Measurements from ENCODE around the gene PPP1R9A.
A peak's percentile ranks its signal among the peaks of the same experiment; 100 is the strongest.

Gene PPP1R9A

DNA sequence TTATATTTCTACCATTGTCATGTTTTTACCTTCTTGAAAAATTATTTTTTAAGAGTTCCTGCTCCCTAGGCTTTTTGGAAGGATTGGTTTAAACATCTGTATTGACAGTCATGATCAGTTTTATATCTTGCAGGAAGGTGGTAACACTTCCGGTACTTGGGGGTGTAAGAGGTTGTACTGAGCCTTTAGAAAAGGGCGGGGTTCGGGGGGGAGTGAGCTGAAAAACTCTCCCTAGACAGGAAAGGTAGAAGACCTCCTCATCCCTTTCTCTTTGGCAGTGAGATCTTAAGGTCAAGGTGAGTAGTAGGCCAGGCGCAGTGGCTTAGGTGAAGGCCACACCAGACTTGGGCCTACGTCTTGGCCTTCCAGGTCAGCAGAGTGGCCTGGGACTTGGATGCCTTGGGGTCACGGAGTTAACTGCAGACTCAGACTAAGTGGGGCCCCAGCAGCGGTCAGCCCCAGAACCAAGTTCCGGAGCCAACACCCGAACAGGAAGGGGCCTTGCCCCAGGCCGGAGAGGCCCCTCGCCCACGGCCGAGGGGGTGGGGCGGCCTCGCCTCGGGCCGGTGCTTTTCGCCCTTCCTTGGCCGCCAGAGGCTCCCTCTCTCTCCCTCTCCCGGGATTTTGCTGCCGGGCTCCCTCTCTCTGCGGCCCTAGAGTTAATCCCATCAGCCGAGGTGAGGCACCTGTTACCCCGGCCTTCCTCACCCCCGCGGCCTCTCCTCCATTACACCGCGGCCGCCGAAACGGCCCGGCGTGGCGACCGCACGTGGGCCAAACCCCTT is at the start of gene PPP1R9A:
Gene PPP1R9A, plus strand, starts transcription at position 569 of the 785 bp plus-strand sequence. CDS start 2,520 bp downstream, outside the sequence.
- DNase-seq: peak; percentile 44 to 64

DNA sequence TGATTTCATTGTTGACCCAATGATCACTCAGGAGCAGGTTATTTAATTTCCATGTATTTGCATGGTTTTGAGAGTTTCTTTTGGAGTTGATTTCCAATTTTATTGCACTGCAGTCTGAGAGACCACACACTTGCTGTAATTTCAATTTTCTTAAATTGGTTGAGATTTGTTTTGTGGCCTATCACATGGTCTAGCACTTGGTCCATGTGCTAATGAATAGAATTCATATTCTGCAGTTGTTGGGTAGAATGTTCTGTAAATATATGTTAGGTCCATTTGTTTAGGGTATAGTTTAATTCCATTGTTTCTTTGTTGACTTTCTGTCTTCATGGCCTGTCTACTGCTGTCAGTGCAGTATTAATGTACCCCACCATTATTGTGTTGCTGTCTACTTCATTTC is 36.3 kb upstream of the PPP1R9A start:
- no peak for DNase-seq

DNA sequence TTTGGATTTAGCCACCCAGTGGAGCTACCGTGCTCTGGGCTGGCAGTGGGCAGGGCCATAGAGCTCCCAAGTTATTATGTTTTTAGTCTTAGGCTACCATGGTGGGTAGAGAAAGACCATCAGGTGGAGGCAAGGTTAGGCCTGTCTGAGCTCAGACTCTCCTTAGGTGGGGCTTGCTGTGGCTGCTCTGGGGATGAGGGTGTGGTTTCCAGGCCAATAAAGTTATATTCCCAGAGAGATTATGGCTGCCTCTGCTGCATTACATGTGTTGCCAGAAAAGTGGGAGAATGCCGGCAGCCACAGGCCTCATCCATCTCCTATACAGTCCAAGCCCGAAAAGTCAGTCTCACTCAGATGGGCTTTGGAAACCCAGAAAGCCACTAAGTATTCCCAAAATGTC is 34.2 kb upstream of the PPP1R9A start:
- no peak for DNase-seq

DNA sequence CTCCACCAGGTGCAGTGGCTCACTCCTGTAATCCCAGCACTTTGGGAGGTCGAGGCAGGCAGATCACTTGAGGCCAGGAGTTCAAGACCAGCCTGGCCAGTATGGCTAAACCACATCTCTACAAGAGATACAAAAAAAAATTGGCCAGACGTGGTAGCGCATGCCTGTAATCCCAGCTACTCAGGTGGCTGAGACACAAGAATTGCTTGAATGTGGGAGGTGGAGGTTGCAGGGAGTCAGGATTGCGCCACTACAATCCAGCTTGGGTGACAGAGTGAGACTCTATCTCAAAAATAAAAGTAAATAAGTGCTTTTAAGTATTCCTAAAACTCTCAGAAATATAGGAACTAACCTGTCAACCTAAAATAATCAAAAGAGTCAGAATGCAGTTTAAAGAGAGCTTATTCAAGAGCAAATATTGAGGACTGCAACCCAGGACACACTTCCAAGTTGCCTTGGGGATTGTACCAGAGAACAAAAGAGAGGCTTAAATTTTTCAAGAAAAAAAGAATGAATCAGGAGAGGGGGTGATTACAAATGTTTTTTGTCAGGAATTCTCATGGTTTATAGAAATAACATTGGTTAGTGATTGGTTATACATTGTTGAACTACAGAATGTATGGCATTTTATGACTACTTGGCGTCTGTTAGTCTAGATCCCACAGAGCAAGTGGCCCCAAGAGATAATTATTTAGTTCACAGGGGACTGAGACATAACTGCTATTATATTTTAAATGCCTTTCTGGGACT is 33.2 kb upstream of the PPP1R9A start:
- DNase-seq: no peak

DNA sequence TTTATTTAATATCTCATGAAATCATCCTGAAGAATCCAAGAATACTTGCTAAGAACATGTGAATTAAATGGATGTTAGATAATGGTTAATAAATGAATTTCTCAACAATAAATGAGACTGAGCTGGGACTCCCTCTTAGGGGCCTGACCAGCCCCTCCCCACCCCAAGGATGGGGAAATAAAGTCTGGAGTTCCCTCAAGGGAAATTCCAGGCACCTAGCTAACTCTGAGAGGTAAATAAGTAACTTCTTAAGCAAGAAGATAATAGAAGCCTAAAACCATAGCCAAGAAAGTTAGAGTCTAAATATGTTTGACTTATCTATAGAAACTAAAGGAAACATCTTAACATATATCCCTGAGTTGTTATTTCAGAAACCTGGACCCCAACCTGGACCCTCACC is 32.2 kb upstream of the PPP1R9A start:
- no peak for DNase-seq

DNA sequence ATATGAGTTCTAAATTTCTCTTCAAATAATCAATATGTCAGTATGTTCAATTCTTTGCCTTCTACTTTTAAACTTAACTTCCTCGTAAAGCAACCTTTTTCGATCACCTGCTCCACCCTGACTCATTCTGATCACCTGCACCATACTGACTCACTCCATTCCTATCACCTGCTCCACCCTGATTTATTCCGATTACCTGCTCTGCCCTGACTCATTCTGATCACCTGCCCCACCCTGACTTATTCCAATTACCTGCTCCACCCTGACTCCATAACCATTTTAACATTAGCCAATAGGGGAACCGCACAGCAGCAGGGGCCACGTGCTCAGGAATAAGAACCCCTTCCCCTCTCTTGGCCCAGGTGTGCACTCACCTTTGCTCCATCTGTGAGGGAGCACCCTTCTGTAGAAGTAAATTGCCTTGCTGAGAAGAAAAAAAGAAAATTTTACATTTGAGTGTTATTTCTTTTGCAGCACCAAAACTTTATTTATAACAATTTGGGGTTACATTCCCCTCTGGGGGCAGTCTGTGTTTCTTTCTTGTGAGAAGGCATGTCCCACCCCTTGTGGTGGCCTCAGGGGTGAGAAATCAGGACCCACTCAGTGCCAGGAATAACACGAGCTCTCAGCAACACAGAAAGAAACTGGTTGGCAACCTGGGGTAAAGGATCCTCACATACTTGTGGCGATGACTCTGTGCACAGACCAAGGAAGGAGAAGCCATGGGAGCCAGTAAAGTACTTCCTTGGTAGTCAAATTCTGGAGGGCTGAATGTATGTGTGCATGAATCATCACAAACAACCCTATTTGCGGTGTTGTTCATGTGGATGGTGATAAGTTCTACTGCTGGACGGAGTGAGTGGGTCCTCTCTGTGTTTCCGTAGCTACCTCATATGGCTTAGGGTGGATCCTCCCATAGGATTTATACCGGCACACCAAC is 29.4 kb upstream of the PPP1R9A start:
- DNase-seq: no peak

DNA sequence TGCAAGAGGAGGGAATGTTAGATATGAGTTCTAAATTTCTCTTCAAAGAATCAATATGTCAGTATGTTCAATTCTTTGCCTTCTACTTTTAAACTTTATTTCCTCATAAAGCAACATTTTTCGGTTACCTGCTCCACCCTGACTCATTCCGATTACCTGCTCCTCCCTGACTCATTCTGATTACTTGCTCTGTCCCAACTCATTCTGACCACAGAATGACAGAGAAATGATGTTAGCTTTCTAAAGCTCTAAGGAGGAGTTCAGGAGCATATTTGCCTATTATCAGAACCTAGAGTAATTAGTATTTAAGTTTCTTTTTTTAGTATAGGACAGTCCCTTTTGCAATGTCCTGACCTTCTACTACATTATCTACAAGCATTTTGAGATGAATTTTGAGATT is 24.5 kb upstream of the PPP1R9A start:
- DNase-seq: no peak

DNA sequence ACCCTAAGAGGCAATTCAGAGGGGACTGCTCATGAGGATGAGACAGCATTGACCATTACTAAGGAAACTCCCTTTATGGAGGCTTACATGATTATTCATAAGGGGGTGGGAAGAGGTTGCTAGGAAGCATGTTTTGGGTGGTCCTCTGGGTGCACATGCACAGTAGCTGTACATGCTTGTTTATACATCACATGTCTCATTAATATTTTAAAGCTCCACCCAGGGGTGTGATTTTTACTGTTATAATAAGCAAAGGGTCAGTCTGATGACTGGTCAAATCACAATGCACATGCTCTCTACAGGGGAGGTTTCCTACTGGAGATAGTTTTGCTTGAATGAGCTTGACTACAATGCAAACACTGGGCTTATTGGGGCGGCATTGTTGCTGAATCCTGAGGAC is 23.8 kb upstream of the PPP1R9A start:
- DNase-seq: no peak

DNA sequence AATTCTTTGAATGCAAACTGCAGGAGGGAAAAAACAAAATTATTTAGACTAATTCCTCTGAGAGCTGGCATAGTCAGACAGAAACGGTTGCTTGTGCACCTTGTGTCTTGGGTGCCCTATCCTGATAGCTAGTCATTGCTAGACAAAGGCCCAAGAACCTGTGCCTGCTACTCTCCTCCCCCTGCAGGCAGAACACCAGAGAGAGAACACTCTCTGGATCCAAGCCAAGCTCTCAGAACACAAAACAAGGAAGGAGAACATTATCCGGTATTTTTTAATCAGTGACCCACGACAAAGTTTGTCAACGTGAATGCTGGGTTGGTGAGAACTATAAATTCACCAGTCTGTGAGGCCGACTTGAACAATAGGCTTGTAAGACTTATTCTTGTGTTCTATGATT is 18.8 kb upstream of the PPP1R9A start:
- DNase-seq: peak; percentile 7 to 57

DNA sequence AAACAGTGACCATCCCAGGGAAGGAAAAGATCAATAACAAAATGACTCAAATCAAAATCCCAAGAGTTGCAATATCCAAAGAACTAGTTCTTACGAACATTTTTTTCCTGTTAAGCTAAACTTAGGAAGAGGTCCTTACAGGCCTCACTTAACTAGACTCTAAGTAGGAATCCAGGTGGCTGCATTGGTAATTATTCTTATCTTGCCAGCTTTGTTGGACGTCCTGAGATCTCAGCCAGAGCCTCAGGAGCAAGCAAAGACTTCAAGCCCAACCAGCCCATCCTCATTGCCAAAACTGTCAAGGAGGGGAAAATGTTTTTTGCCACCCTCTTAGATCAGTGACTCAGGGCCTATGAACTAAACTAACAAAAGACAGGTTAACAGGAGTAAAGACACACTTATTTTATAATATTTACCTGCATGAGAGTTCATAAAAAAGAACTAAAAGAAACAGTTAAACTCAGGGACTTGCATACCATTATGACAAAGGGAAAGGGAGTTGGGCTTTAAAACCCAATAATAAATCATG is 18.3 kb upstream of the PPP1R9A start:
- no peak for DNase-seq

DNA sequence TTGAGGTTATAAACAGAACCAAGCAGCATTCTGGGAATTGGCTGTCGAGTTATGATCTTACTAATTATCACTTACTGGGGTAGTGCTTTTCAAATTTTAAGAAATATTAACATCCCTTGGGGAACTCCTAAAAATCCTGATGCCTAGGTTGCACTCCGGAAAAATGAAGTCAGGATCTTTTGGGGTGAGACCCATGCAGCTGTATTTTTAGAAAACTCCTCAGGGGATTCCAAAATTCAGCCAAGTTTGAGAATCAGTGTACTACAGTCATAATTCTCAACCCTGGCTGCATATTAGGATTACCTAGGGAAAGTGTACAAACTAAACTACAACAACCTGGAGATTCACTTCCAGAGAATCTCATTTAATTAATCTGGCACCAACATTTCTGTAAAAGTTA is 17.2 kb upstream of the PPP1R9A start:
- no peak for DNase-seq

DNA sequence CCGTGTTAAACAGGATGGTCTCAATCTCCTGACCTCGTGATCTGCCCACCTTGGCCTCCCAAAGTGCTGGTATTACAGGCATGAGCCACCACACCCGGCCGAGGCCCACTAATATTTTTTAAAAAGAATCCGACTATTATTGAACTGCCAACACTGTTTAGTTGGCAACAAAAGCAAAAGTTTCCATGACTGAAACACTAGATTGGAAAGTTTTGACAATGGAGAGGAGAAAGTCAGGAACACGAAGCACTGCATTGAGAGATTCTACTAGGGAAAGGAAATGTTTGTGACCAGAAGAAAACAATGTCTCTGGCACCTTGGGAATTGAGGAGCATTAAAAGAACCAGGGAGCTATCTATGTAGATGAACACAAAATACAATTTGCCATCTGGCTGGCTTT is 13.7 kb upstream of the PPP1R9A start:
- DNase-seq: no peak

DNA sequence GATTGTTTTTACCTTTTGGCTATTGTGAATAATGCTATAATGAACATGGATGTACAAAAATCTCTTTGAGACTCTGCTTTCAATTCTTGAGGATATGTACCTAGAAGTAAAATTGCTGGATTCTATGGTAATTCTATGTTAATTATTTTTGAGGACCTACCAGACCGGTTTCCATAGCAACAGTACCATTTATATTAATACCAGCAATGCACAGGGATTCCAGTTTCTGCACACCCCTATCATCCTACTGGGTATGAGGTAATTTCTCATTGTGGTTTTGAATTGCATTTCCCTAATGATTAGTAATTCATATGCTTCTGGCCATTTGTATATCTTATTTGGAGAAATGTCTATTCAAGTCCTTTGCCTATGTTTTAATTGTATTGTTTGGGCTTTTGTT is 9.9 kb upstream of the PPP1R9A start:
- no peak for DNase-seq

DNA sequence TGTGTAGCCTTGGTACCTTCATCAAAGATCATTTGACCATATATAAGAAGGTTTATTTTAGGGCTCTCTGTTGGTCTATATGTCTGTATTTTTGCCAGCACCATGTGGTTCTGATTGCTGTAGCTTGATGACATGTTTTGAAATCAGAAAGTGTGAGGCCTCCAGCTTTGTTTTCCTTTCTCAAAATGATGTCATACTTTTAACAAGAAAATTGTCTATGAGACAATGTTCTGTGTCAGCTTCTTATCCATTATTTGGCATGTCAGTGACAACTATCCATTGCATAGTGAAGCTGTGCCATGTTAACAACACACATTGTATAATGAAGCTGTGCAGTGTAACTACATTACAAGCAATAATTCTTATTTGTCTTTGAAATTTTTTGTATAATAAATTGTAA is 9.1 kb upstream of the PPP1R9A start:
- DNase-seq: no peak

DNA sequence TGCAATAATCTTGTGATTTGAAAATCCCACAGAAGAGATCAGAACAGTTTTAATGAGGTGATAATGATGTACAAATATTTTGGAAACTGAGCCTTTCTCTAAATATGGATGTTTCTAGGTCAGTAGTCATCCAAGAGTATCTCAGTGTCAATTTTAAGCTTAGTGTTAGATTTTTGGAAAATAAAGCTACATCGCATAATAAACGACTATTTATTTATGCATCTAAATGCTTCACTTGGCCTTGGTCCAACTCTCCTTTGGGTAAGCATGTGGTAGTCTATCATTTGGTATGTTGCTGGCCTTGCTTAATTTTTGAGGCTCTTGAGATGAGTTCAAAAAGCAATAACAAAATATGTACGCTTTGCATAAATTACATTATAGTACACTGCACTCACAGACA is 5.4 kb upstream of the PPP1R9A start:
- peak in 1 of 2 experiments; percentile 3 for DNase-seq

DNA sequence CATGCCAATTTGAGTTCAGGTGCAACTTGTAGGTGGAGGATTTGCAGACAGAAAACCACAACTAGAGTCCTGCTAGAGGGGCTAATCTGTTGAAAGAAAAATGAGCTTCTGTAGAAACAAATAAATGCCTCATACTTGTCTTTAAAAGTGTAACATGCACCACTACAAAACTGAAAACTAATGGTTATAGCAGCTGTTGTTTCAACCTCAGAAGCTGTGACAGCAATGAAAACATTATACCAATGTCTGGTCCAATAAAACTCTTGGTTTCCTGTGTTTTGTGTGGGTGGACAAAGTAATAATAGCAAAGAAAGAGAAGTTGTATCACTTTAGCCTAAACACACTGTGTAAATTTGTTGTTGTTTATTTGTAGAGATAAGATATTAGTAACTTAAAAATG is 3.4 kb upstream of the PPP1R9A start:
- DNase-seq: no peak

DNA sequence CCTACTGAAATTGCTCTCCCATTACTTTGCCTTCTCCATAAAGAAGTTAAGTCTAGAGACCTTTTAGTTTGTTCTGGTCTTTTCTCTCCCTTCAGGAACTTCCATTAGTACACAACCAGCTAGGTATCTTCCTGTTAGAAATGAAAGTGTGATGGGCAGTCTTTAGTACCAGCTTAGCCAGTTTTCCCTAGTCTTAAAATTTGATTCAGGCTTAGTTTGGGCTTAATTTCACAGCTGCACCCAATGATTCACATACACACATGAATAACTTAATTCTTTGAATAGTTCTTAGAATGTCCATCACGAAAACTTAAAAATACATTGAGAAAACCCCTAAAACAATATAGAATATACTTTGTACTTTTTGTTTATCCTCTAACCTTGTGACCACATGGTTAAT is 2.4 kb upstream of the PPP1R9A start:
- DNase-seq: no peak

DNA sequence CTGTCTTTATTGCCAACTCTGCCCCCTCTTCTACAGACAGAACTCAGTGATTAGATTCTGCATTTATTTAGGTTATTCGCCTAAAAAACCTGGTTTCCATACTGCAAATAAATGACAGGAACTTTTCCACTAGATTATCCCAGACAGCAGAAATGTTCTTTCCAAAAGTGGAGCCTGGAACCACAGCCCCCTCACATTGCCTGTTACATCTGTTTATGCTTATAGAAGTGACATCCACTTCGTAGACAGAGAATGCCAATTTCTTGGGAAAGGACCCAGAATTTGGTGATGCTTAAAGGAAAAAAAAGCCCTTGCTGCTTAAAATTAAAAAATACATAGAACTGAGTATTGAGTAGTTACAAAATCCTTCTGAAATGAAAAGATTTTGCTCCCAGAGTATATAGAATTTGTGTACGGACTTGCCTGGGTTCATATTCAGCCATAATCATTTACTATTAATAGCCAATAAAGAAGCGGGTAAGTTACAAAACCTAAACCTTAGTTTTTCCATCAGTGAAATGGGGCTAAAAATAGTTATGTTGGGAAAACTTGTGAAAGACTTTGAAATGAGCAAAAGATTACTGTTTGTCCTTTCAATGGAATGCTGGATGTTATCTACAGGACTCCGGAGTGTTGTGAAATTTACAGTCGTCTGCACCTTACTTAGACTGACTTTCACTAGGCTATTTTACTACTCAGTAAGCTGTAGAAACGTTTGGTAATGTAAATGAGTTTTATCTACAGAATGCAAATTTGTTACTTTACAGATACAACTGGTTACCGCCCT is 1.1 kb upstream of the PPP1R9A start:
- no peak for DNase-seq

DNA sequence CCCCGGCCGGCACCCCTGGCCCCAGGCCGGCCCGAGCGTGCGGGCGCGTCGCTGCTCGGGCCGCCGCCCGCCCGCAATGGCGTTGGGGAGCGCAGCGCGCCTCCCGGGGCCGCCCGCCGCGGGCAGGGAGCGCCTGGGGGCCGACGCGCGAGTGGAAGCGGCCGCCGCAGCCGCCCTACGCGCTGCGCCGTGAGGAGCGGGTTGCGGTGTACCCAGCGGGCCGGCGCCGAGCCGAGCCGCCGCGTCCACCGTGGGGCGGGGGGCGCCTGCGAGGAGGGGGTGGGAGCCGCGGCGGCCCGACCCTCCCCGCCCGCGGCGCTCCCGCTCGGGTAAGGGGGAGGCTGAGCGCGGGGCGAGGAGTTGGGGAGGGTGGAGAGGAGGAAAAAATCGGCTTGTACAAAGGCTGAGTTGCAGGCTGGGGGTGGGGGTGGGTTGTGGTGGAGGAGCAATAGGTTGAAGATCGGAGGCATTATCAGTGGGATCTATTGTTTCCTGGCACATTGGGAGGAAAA is 473 bp downstream of the PPP1R9A start:
- peak; percentile 62 to 76 for DNase-seq

DNA sequence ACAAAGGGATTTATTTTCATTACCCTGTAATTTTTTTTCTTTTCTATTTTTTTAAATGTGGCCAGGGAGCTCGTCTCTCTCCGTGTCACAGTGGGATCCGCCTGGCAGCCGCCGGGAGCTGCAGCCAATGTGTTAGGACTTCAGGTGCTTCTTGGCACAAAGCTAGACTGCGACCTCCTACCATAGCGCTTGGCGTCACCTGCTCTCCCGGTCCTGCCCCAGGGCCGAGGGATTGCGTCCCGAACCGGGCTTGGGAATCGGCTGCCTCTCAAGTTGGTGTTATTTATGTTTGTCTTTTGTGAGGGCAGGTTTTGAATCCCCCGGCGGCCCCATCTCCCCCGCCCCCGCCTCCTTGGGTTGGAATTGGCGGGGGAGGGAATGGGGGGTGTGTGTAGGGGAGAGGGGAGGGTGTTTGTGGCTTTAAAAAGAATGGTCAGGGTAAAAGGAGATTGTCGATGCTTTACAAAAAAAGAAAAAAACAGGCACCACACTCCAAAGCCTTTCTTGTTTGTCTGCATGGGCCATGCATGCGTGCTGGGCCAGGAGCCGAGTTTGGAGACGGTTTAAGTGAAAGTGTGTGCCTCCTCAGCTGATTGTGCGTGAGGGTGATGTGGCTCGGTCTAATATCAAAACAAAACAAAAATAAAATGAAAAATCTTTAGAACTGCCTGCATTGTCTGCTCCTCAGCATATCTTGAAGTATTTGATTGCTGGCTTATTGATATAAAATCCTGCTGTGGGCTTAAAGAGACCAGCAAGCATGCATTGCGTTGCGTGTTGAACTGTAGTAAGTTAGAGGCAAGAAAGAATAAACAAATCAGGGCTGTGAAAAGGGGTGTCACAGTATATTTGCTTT is 1.2 kb downstream of the PPP1R9A start:
- DNase-seq: peak; percentile 62 to 82

DNA sequence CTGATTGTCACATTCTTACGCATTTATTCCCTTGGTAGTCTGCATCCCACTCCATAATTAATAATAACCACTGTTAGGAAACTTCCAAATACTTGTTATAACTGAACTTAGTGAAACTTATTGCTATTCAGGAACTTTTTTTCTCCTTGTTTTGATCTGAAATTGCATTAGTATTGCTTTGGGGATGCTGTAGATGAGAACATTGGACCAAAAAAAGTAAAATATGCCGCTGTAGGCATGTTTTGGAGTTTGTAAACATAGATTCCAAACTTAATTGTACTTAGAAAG is 1.7 kb downstream of the PPP1R9A start:
- DNase-seq: no peak
